Lung (tissue), 12 donors: ENCODE measurements around the gene CD19. TPM values are rescaled to one million over a fixed set of nuclear protein-coding genes. Genes with fewer than 3 reads are reported as not detected.

Source experiments
- ATAC-seq: fragments of 200-7000 bp; cut with Tn5 transposase; one replicate; pipeline ENCODE4 v1.9.1; 2020; ENCODE audit warnings: moderate number of reproducible peaks; ENCODE audit not compliant: insufficient read depth, low FRiP score
- DNase-seq, 3 donors: peaks; one replicate each; pipeline ENCODE4 v3.0.0-alpha.2; 2013 to 2017
- H3K27ac ChIP-seq, 2 donors: one replicate each; pipeline ENCODE4 v1.5.1; 2013; ENCODE audit warnings: mild to moderate bottlenecking in 2 of 2, moderate library complexity in 2 of 2, control low read depth in 1 of 2, inconsistent platforms in 1 of 2, low read depth in 1 of 2, low read length in 1 of 2
- H3K27me3 ChIP-seq, 3 donors: one replicate each; pipeline ENCODE4 v1.5.1; 2013; ENCODE audit warnings: low read length in 2 of 3; ENCODE audit not compliant: control insufficient read depth in 3 of 3, insufficient read depth in 3 of 3
- H3K36me3 ChIP-seq, 4 donors: one replicate each; pipeline ENCODE4 v1.5.1; 2013; ENCODE audit warnings: low read length in 4 of 4, mild to moderate bottlenecking in 1 of 4, moderate library complexity in 1 of 4; ENCODE audit not compliant: control insufficient read depth in 4 of 4, insufficient read depth in 4 of 4
- H3K4me1 ChIP-seq, 5 donors: one replicate each; pipeline ENCODE4 v1.5.1; 2013; ENCODE audit warnings: low read length in 5 of 5, mild to moderate bottlenecking in 2 of 5, moderate library complexity in 1 of 5; ENCODE audit not compliant: control insufficient read depth in 5 of 5, insufficient read depth in 5 of 5
- H3K4me3 ChIP-seq: one replicate; pipeline ENCODE4 v1.5.1; 2013; ENCODE audit warnings: mild to moderate bottlenecking, control low read depth, moderate library complexity
- H3K9ac ChIP-seq, 2 donors: one replicate each; pipeline ENCODE4 v1.5.1; 2013; ENCODE audit warnings: low read length in 2 of 2, control low read depth in 1 of 2; ENCODE audit not compliant: insufficient read depth in 1 of 2
- H3K9me3 ChIP-seq, 4 donors: one replicate each; pipeline ENCODE4 v1.5.1; 2013; ENCODE audit warnings: low read length in 3 of 4, mild to moderate bottlenecking in 1 of 4, moderate library complexity in 1 of 4; ENCODE audit not compliant: control insufficient read depth in 4 of 4, insufficient read depth in 3 of 4
- CTCF ChIP-seq: IDR thresholded peaks from 2 replicates; pipeline ENCODE4 v1.5.1; 2012; ENCODE audit warnings: mild to moderate bottlenecking; ENCODE audit errors: control extremely low read depth, extremely low read depth
- WGBS, 2 donors: extraction: QIAGEN DNeasy Blood & Tissue Kit; methylation state at CpG; one replicate each; pipeline ENCODE4 v1.1.7; 2013; 5-methylcytosine and 5-hydroxymethylcytosine counted together
- polyA plus RNA-seq, 2 donors: library from polyadenylated mRNA; stranded (reverse); fragments of 200-250 nt; gene quantifications; one replicate each; pipeline ENCODE4 v1.2.1, GENCODE V29; 2013
- total RNA-seq, 2 donors: library from RNA; depleted of rRNA in 1 of 2; stranded (reverse); fragments of >200 nt in 1 of 2; gene quantifications; one replicate each; pipeline ENCODE4 v1.2.1, GENCODE V29; 2014 to 2021
- donor health status: control.
- donor health status: control.
- donor health status: Bipolar disorder and iron deficiency.
- donor health status: healthy.
- donor health status: DM: yes; HTN: yes; CAD: no.

The CD19 gene
- total and polyA plus RNA-seq, 4 donors = 0.33 to 2.8 (median 1.2) TPM

- ATAC-seq = no peak
- H3K36me3 ChIP-seq = peaks cover 0 to 26% (median 1%) of the 10 kb centered on the region in 4 donors
- no peak for TF ChIP-seq CTCF
- no peaks in the 10 kb centered on the region for H3K9me3 ChIP-seq
- H3K9ac ChIP-seq = no peak overlapping the region
- WGBS, 2 donors = 28 to 58% methylated on average over 11 of the region's 11 CpGs
- H3K27me3 ChIP-seq = no peaks in the 10 kb centered on the region
- no peak overlapping the region for H3K27ac ChIP-seq
- no peaks in the 10 kb centered on the region for H3K4me1 ChIP-seq
- no peak overlapping the region for H3K4me3 ChIP-seq
- no peak for DNase-seq
Observed at GRCh38 chr16:28902909-28903308, 28.9 kb upstream of the CD19 start.

GRCh38 chr16:28903344-28904042, 28.3 kb upstream of the CD19 start:
- ATAC-seq = no peak
- H3K4me3 ChIP-seq = no peak overlapping the region
- DNase-seq = no peak
- no peaks in the 10 kb centered on the region for H3K27me3 ChIP-seq
- H3K4me1 ChIP-seq = no peaks in the 10 kb centered on the region
- TF ChIP-seq CTCF = no peak
- WGBS, 2 donors = 86 to 92% methylated on average over 29 of the region's 29 CpGs
- peaks cover 0 to 28% (median 4%) of the 10 kb centered on the region in 4 donors for H3K36me3 ChIP-seq
- no peak overlapping the region for H3K27ac ChIP-seq
- H3K9ac ChIP-seq = no peak overlapping the region
- H3K9me3 ChIP-seq = no peaks in the 10 kb centered on the region

GRCh38 chr16:28904363-28904762, 27.4 kb upstream of the CD19 start:
- TF ChIP-seq CTCF = no peak
- Histone ChIP-seq H3K4me1 (no peaks in the 10 kb centered on the region), H3K27ac (no peak overlapping the region), H3K9me3 (no peaks in the 10 kb centered on the region), H3K36me3 (peaks cover 0 to 31% (median 5%) of the 10 kb centered on the region in 4 donors), H3K27me3 (no peaks in the 10 kb centered on the region), H3K4me3 (no peak overlapping the region), H3K9ac (no peak overlapping the region)
- 86 to 91% methylated on average over 14 of the region's 14 CpGs for WGBS, 2 donors
- no peak for DNase-seq
- no peak for ATAC-seq

GRCh38 chr16:28904828-28905227, 26.9 kb upstream of the CD19 start:
- 96% methylated on average over 16 of the region's 16 CpGs for WGBS, 2 donors
- no peaks in the 10 kb centered on the region for H3K27me3 ChIP-seq
- H3K9me3 ChIP-seq = no peaks in the 10 kb centered on the region
- ATAC-seq (no peak), DNase-seq (no peak)
- peaks cover 0 to 31% (median 5%) of the 10 kb centered on the region in 4 donors for H3K36me3 ChIP-seq
- H3K9ac ChIP-seq = no peak overlapping the region
- no peak overlapping the region for H3K4me3 ChIP-seq
- H3K27ac ChIP-seq = no peak overlapping the region
- TF ChIP-seq CTCF = no peak
- H3K4me1 ChIP-seq = no peaks in the 10 kb centered on the region
